ENCODE results near the gene DESI1.
"Not testable (repeated sequence)": the region's sequence is repeated elsewhere in the genome, so short reads cannot be mapped to it uniquely, and the experiment has no call there.

Gene DESI1

GRCh38 chr22:41647771-41648170, 26.9 kb upstream of the DESI1 start:
- H3K27ac Mint-ChIP-seq = no peak overlapping the region
- ATAC-seq = no peak
- no peak for DNase-seq (ENCODE audit: low spot score in 2 of 2)
- no peaks in the 10 kb centered on the region for H3K9me3 Mint-ChIP-seq
- peaks cover 100% of the 10 kb centered on the region for H3K36me3 Mint-ChIP-seq
- H3K4me1 Mint-ChIP-seq = no peaks in the 10 kb centered on the region
- H3K4me3 Mint-ChIP-seq = no peak overlapping the region

- ATAC-seq (no peak), DNase-seq (ENCODE audit: low spot score in 2 of 2) (no peak)
- H3K4me1 Mint-ChIP-seq = no peaks in the 10 kb centered on the region
- peaks cover 100% of the 10 kb centered on the region for H3K36me3 Mint-ChIP-seq
- H3K4me3 Mint-ChIP-seq = no peak overlapping the region
- H3K27ac Mint-ChIP-seq = no peak overlapping the region
- H3K9me3 Mint-ChIP-seq = no peaks in the 10 kb centered on the region
Observed at GRCh38 chr22:41642331-41643110, 21.7 kb upstream of the DESI1 start.

- peaks cover 100% of the 10 kb centered on the region for H3K36me3 Mint-ChIP-seq
- no peaks in the 10 kb centered on the region for H3K9me3 Mint-ChIP-seq
- H3K4me3 Mint-ChIP-seq = no peak overlapping the region
- DNase-seq (ENCODE audit: low spot score in 2 of 2) (no peak), ATAC-seq (no peak)
- H3K4me1 Mint-ChIP-seq = no peaks in the 10 kb centered on the region
- peak overlapping the region; percentile 16 for H3K27ac Mint-ChIP-seq
Observed at GRCh38 chr22:41641854-41642253, 21.0 kb upstream of the DESI1 start.

- no peak for ATAC-seq
- H3K4me1 Mint-ChIP-seq = peaks cover 6% of the 10 kb centered on the region
- no peak for DNase-seq (ENCODE audit: low spot score in 2 of 2)
- peaks cover 100% of the 10 kb centered on the region for H3K36me3 Mint-ChIP-seq
- no peak overlapping the region for H3K4me3 Mint-ChIP-seq
- H3K27ac Mint-ChIP-seq = no peak overlapping the region
- H3K9me3 Mint-ChIP-seq = no peaks in the 10 kb centered on the region
Observed at GRCh38 chr22:41638748-41639147, 17.9 kb upstream of the DESI1 start.

GRCh38 chr22:41638124-41638523, 17.3 kb upstream of the DESI1 start:
- Mint-ChIP-seq H3K9me3 (no peaks in the 10 kb centered on the region), H3K4me1 (peaks cover 6% of the 10 kb centered on the region), H3K36me3 (peaks cover 100% of the 10 kb centered on the region), H3K27ac (no peak overlapping the region), H3K4me3 (no peak overlapping the region)
- ATAC-seq (no peak), DNase-seq (ENCODE audit: low spot score in 2 of 2) (no peak)

GRCh38 chr22:41637623-41638022, 16.8 kb upstream of the DESI1 start:
- H3K9me3 Mint-ChIP-seq; H3K27ac Mint-ChIP-seq; DNase-seq (ENCODE audit: low spot score in 2 of 2); H3K4me3 Mint-ChIP-seq; H3K4me1 Mint-ChIP-seq; ATAC-seq: not testable (repeated sequence)
- H3K36me3 Mint-ChIP-seq = peaks cover 100% of the 10 kb centered on the region

GRCh38 chr22:41636467-41636866, 15.6 kb upstream of the DESI1 start:
- Mint-ChIP-seq H3K27ac (no peak overlapping the region), H3K4me1 (peaks cover 6% of the 10 kb centered on the region), H3K9me3 (no peaks in the 10 kb centered on the region), H3K4me3 (no peak overlapping the region), H3K36me3 (peaks cover 100% of the 10 kb centered on the region)
- ATAC-seq (no peak), DNase-seq (ENCODE audit: low spot score in 2 of 2) (no peak)

- H3K27ac Mint-ChIP-seq = peak overlapping the region; percentile 60
- not testable (repeated sequence) for H3K4me1 Mint-ChIP-seq; H3K4me3 Mint-ChIP-seq; DNase-seq (ENCODE audit: low spot score in 2 of 2); ATAC-seq; H3K9me3 Mint-ChIP-seq
- peaks cover 97% of the 10 kb centered on the region for H3K36me3 Mint-ChIP-seq
Observed at GRCh38 chr22:41634610-41635009, 13.8 kb upstream of the DESI1 start.

- not testable (repeated sequence) for H3K9me3 Mint-ChIP-seq; H3K27ac Mint-ChIP-seq; ATAC-seq; H3K4me3 Mint-ChIP-seq; DNase-seq (ENCODE audit: low spot score in 2 of 2)
- Mint-ChIP-seq H3K36me3 (peaks cover 97% of the 10 kb centered on the region), H3K4me1 (peaks cover 13% of the 10 kb centered on the region)
Observed at GRCh38 chr22:41631615-41632014, 10.8 kb upstream of the DESI1 start.

- DNase-seq (ENCODE audit: low spot score in 2 of 2); H3K27ac Mint-ChIP-seq; H3K4me3 Mint-ChIP-seq; ATAC-seq; H3K9me3 Mint-ChIP-seq: not testable (repeated sequence)
- Mint-ChIP-seq H3K4me1 (peaks cover 13% of the 10 kb centered on the region), H3K36me3 (peaks cover 97% of the 10 kb centered on the region)
Observed at GRCh38 chr22:41631115-41631514, 10.3 kb upstream of the DESI1 start.

GRCh38 chr22:41625577-41625976, 4.7 kb upstream of the DESI1 start:
- H3K4me3 Mint-ChIP-seq = no peak overlapping the region
- H3K9me3 Mint-ChIP-seq = no peaks in the 10 kb centered on the region
- no peak for DNase-seq (ENCODE audit: low spot score in 2 of 2)
- H3K27ac Mint-ChIP-seq = no peak overlapping the region
- ATAC-seq = no peak
- peaks cover 100% of the 10 kb centered on the region for H3K36me3 Mint-ChIP-seq
- H3K4me1 Mint-ChIP-seq = peaks cover 27% of the 10 kb centered on the region

GRCh38 chr22:41621911-41622179, 1.0 kb upstream of the DESI1 start:
- H3K4me3 Mint-ChIP-seq = peak overlapping the region; percentile 99
- peaks cover 94% of the 10 kb centered on the region for H3K36me3 Mint-ChIP-seq
- DNase-seq (ENCODE audit: low spot score in 2 of 2) (no peak), ATAC-seq (no peak)
- H3K27ac Mint-ChIP-seq = peak overlapping the region; percentile 99
- peaks cover 44% of the 10 kb centered on the region for H3K4me1 Mint-ChIP-seq
- H3K9me3 Mint-ChIP-seq = no peaks in the 10 kb centered on the region

GRCh38 chr22:41621099-41621910, 462 bp upstream of the DESI1 start, which contains the start of gene XRCC6:
Gene XRCC6, plus strand, starts transcription at chr22:41621295. Its CDS starts 710 bp downstream, at chr22:41622005.
- Mint-ChIP-seq H3K36me3 (peaks cover 94% of the 10 kb centered on the region), H3K4me1 (peaks cover 49% of the 10 kb centered on the region), H3K9me3 (no peaks in the 10 kb centered on the region), H3K27ac (peak within 1 kb of the TSS; percentile 99), H3K4me3 (peak within 1 kb of the TSS; percentile 99)
- ATAC-seq = peak; percentile 94
- peak; percentile 99 to 100 for DNase-seq (ENCODE audit: low spot score in 2 of 2)

GRCh38 chr22:41619979-41620588, 759 bp downstream of the DESI1 start:
- Mint-ChIP-seq H3K4me1 (peaks cover 49% of the 10 kb centered on the region), H3K9me3 (no peaks in the 10 kb centered on the region), H3K36me3 (peaks cover 94% of the 10 kb centered on the region), H3K27ac (peak overlapping the region; percentile 99), H3K4me3 (peak overlapping the region; percentile 99)
- peak; percentile 29 to 77 for DNase-seq (ENCODE audit: low spot score in 2 of 2)
- peak; percentile 45 for ATAC-seq

GRCh38 chr22:41613456-41613855, 7.4 kb downstream of the DESI1 start:
- Mint-ChIP-seq H3K4me1 (peaks cover 18% of the 10 kb centered on the region), H3K36me3 (peaks cover 88% of the 10 kb centered on the region), H3K27ac (no peak overlapping the region), H3K4me3 (no peak overlapping the region), H3K9me3 (no peaks in the 10 kb centered on the region)
- ATAC-seq = no peak
- DNase-seq (ENCODE audit: low spot score in 2 of 2) = no peak

Data from stimulated activated effector memory CD8-positive, alpha-beta T cell treated with anti-CD3 and anti-CD28 coated beads, Interleukin-12 subunit alpha, Interleukin-12 subunit beta, amount 100 ng/mL, for 72 hours (primary cell).